Dermis blood vessel endothelial cell (primary cell): ENCODE data around the gene ACAD10. TPM values are rescaled to one million over a fixed set of nuclear protein-coding genes. Genes with fewer than 3 reads are reported as not detected.
"Not testable (repeated sequence)": the region's sequence is repeated elsewhere in the genome, so short reads cannot be mapped to it uniquely, and the experiment has no call there.

Experiments
- DNase-seq: peaks from one replicate; pipeline ENCODE4 v3.0.0; 2010
- total RNA-seq: library from RNA; depleted of rRNA; stranded (reverse); fragments of >200 nt; gene quantifications from 2 replicates; pipeline ENCODE4 v1.2.3, GENCODE V29; 2014

The ACAD10 gene
- total RNA-seq: 8.0 and 8.7 TPM in 2 replicates

DNA sequence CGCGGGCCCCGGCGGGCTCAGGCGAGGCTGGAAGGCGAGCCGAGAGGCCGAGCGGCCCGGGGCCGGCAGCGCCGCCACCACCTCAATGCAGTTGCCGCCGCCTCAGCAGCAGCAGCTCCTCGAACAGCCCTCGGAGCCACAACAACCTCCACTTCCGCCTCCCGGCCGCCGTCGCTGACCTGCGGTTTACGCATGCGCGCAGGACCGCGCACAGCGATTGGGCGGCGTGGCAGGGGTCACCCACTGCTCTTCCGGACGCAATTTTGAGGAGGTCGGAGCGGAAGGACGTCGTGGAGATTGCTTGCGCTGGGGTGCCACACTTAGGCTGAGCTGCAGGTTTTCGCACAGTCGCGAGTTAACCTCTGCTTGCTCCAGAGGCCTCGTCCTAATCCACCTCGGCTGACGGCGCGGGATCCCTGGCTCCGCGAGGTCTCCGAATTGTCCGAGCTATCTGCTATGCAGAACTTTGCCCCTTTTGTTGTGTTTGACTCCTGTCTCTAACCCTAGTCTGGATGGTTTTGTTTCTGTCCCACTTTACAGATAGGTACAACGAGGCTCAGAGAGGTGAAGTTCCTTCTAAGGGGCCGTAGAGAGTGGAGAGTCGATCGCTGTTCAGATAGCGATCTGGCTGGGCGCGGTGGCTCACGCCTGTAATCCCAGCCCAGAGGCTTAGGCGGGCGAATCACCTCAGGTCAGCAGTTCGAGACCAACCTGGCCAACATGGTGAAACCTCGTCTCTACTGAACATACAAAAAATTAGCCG lies at the start of gene ACAD10, which contains the start of gene BRAP:
ACAD10 (plus strand) TSS at position 243 of the 763 bp plus-strand sequence. CDS start 6,657 bp downstream, outside the sequence.
BRAP (minus strand) TSS at position 146 of the 763 bp plus-strand sequence. CDS start 164 bp downstream, outside the sequence.
- peak; percentile 97 for DNase-seq

DNA sequence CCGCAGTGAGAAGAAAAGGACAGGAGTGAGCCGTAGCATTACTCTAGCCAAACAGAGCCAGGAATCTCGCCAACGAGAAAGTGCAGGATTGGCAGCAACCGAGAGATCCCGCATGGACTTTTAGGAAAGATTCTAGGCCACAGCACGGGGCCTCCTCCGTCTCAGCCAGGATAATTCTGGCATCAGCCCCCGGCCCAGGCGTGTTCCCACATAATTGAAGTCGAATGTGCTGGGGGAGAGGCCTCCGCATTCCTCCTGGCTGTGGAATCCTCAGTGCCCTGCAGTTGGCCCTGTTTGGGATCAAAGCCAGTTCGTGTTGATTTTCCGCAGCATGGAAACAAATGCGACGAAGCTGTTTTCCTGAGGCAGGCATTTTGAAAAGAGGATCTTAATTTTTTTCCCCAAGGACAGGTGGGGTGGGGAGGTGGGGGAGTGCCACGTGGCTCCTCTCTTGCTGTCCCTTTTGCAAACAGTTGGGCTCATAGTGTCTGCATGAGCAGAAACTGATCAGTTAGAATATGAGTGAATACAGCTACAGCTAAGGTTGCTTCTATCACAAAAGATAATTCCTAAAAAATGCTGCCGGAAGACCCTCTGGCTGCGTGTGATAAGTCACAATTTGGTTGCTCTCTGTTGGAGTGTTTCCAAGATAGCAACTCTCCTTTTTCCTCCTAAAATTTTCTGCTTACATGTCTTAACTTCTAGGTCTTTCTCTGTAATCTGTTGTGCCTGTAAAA lies 49.5 kb upstream of the ACAD10 start:
- DNase-seq: peak; percentile 52

DNA sequence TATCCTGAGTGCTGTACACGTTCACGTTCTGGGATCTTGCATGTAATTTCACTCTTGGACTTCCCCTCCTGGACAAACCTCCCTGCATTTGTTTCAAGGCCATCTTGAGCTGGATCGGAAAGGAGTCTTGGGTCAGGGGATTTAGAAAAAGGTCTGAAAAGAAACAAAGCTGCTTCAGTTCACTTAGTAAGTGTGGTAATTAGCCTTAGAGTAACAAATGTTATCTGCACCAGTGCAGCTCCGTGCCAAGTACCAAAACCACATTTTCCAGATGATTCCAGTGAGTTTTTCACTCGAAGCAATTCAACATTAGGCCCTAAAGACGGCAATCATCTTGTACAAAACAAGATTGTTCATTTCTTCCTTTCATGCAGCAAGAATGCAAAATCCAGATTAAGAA lies 47.3 kb upstream of the ACAD10 start:
- no peak for DNase-seq

GRCh38 chr12:111640506-111640905 lies 45.3 kb upstream of the ACAD10 start:
- DNase-seq: no peak

GRCh38 chr12:111642681-111643426 lies 43.0 kb upstream of the ACAD10 start:
- DNase-seq: no peak

GRCh38 chr12:111643427-111643826 lies 42.4 kb upstream of the ACAD10 start:
- DNase-seq: no peak

- DNase-seq: peak; percentile 28
Observed at GRCh38 chr12:111645433-111645832, 40.4 kb upstream of the ACAD10 start.

DNA sequence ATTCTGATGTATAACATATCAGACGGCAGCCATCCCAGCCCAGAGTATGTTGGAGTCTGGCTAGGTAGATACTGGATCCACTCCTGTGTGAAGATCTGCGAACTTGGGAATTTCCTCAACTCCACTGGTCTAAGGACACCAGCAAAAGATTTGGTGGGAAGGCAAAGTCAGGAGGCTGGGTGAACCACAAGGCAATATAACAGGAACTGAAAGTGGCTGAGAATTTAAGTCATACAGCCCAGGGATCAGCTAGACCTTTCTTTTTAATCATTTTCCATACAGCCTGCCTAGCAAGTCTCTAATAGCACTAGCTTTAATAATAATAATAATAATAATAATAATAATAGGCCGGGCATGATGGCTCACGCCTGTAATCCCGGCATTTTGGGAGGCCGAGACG lies 34.9 kb upstream of the ACAD10 start:
- DNase-seq: no peak

- not testable (repeated sequence) for DNase-seq
Observed at GRCh38 chr12:111652530-111652929, 33.3 kb upstream of the ACAD10 start.

DNA sequence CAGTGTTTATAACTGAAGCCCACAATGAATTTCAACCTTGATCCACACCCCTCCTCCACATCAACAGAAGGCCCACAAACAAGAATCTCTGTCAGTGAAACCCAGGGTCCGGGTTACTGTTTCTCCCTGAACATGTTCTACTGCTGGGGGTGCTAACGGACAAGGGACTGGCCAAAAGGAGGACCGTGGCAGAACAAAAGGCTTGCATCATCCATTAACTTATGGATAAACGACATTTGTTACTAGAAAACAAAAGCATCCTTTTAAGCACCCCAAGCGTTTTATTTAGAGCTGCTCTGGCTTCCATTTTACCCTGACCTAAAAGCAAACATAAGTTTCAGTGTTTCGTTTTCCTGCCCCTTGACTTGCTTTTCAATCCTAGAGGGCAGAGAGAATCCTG lies 32.3 kb upstream of the ACAD10 start:
- DNase-seq: no peak

DNA sequence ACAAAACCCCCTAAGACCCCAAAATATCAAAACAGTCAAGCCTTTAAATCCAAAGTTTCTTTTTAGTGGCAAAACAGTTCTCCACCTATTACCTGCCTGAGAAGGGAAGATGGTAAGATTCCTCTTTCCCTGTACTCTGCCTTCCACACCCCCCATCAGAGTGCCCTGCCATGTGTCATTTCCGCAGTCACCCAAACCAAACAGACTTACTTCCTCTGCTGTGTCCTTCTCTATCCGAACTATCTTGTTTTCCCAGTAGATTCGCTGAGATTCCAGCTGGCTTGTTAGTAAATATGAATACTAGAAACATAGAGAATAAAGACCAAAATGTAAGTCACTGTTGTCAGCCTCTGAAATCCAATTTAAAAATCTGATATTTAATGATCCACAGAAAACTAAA lies 30.5 kb upstream of the ACAD10 start:
- DNase-seq: peak; percentile 36

DNA sequence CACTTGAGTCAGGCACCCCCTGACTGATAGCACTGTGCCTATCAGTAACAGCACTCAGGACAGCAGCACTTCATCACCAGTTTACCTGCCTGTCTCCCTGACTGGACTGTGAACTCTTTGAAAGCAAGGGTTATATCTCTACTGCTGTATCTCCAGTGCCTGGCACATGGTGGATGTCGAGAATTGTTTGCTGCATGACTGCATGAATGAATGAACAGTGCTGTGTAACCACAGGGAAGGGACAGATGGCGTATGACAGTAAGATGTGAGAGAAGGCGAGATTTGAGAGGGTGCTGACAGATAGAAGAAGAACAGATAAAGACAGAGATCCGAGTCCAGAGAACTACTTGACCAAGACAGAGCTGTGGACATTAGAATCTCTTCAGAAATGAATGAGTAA lies 29.8 kb upstream of the ACAD10 start:
- no peak for DNase-seq

DNA sequence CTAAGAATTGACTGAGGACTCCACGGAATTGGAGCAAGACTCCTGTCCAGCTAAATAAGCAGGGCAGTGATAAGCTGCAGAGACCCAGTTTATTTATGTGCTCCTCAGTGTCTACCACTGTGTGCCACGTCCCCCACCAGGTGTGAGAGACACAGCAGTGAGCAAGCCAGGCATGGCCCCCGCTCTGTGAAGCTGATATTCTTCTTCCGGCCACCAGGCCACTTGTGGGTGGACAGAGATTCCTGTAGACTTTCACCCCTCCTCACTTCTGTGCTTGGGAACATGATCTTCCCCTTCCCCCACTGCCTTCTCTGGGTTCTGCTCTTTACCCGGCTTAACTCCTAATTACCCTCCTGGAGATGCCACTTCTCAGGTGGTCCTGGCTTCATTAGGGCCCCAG lies 21.4 kb upstream of the ACAD10 start:
- DNase-seq: no peak

GRCh38 chr12:111664961-111665865 lies 20.6 kb upstream of the ACAD10 start:
- no peak for DNase-seq

- DNase-seq: no peak
Observed at GRCh38 chr12:111672822-111673381, 13.0 kb upstream of the ACAD10 start.

GRCh38 chr12:111673503-111673902 lies 12.3 kb upstream of the ACAD10 start:
- DNase-seq: peak; percentile 65

- no peak for DNase-seq
Observed at GRCh38 chr12:111677186-111677585, 8.7 kb upstream of the ACAD10 start.

DNA sequence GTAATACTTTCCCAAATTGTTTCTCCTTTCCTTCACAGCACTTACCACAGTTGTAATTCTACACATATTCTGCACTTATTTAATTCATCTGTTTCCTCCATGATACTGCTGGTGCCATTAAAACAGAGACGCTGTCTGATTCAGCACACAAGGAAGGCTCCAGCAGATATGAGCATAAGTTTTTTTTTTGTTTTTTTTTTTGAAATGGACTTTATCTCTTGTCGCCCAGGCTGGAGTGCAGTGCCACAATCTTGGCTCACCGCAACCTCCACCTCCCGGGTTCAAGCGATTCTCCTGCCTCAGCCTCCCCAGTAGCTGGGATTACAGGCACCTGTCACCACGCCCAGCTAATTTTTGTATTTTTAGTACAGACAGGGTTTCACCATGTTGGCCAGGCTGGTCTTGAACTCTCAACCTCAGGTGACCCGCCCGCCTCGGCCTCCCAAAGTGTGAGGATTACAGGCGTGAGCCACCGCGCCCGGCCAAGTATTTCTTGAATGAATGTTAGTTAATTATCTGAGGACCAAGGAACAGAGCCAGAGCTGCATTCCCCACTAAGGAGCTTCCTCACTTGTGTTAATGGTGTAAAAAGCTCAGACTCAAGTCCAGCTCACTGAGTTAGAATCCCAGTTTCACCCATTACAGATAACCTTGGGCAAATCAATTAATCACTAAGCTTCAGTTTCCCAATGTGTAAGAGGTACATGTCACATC lies 1.2 kb upstream of the ACAD10 start:
- peak; percentile 8 for DNase-seq

DNA sequence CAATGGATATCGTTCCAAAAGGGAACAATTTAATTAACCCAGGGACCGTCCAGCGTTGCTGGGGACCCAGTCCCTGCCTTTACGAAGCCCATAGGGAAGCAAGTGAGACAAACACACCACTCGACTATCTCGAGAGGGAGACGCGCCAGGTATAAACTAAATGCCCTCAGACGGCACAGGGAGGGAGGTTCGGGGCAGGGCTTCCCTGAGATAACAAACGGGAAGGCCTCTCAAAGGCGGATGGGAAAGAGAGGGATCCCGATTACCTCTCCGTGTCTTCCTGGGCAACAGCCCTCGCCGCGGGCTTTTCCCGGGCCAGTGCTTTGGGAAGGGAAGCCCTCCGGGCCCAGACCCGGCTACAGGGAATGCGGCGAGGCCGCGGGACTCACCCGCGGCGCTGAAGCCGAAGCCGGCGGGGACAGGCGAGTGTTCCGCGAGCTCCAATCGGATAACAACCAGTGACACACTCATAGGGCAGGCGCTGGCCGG lies 487 bp upstream of the ACAD10 start:
- DNase-seq: no peak

DNA sequence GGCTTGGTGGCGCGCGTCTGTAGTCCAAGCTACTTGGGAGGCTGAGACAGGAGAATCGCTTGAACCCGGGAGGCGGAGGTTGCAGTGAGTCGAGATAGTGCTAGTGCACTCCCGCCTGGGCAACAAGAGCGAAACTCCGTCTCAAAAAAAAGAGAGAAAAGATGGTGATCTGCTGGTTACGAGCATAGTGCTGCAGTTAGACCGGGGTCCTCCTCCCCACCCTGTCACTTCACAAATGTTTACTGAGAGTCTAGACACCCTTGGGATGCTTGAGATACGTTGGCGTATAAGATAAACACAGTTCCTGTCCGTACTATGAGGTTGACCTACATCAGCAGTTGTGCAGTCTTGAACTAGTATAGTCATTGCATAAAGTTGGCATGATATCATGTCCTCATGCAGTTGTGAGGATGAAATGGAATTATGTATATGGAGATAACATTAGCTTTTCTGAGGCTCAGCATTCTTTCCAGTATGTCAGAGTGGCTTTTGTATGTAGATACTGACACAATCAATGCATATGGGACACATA lies 787 bp downstream of the ACAD10 start:
- peak; percentile 12 for DNase-seq

DNA sequence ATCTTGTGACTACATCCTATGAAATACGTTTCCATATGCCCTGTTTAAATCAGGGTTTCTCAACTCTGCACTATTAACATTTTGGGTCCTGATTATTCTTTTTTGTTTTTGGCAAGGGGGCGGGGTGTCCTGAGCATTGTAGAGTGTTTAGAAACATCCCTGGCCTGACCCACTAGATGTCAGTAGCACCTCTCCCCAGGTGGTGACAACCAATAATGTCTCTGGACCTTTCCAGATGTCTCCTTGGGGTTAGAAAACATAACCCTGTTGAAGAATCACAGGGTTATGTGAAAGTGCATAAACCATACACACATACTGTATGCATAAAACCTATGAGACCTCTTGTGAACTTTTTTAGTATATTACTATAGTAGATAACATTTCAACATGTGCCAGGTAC lies 1.4 kb downstream of the ACAD10 start:
- DNase-seq: peak; percentile 27
